ENCODE results near the gene ZNF497. TPM values are rescaled to one million over a fixed set of nuclear protein-coding genes. Genes with fewer than 3 reads are reported as not detected.

The ZNF497 gene
- total and polyA plus RNA-seq, 9 of the 15 experiments (the other 6 are each of a cell fraction or from before 2014, with no cell fraction given), result 0.06 to 0.98 (median 0.44) TPM; not detected in 1

- TF ChIP-seq MIER1 (IDR thresholded peaks at IDR 0.05; ENCODE audit: low read depth), result peak; percentile 84
- TF ChIP-seq SPI1 (IDR thresholded peaks at IDR 0.05; ENCODE audit: borderline replicate concordance, low read depth, low read length), result no peak
- TF ChIP-seq NELFE (IDR thresholded peaks at IDR 0.05; ENCODE audit: insufficient read depth, insufficient read length), result no peak
- no peak for TF ChIP-seq RBM39 (optimal IDR thresholded peaks at IDR 0.05; ENCODE audit: low read depth, low read length)
- TF ChIP-seq PTRF (tag; IDR thresholded peaks at IDR 0.05), result no peak
- TF ChIP-seq E4F1 (CRISPR knock-in tag; IDR thresholded peaks at IDR 0.05; ENCODE audit: borderline replicate concordance), result no peak
- peak; percentile 75; the same call in 1 of the 2 replicates for TF ChIP-seq ZBTB9 (CRISPR knock-in tag; IDR thresholded peaks at IDR 0.05)
- TF ChIP-seq DPF2 (IDR thresholded peaks at IDR 0.05), result peak; percentile 75
- no peak for TF ChIP-seq SNRNP70 (optimal IDR thresholded peaks at IDR 0.05; ENCODE audit: low read depth, low read length)
- no peak for TF ChIP-seq DDX20 (tag; IDR thresholded peaks at IDR 0.05; ENCODE audit: low read depth)
- no peak for TF ChIP-seq ZNF408 (CRISPR knock-in tag; IDR thresholded peaks at IDR 0.05; ENCODE audit: low read depth)
- no peak for TF ChIP-seq HMG20A (CRISPR knock-in tag; conservative IDR thresholded peaks at IDR 0.05)
- no peak for TF ChIP-seq ZFPM2 (CRISPR knock-in tag; IDR thresholded peaks at IDR 0.05)
- peak; percentile 63; the same call in 1 of the 2 replicates for TF ChIP-seq SMARCA4 (IDR thresholded peaks at IDR 0.05)
- peak; percentile 96 for TF ChIP-seq DIDO1 (tag; IDR thresholded peaks at IDR 0.05; ENCODE audit: low read depth)
- peak; percentile 98 for TF ChIP-seq GABPA (tag; conservative IDR thresholded peaks at IDR 0.05; ENCODE audit: low read depth)
- TF ChIP-seq ZFP1 (CRISPR knock-in tag; IDR thresholded peaks at IDR 0.05), result no peak
- no peak for TF ChIP-seq ZNF232 (CRISPR knock-in tag; IDR thresholded peaks at IDR 0.05)
- TF ChIP-seq NKRF (IDR thresholded peaks at IDR 0.05; ENCODE audit: borderline replicate concordance), result peak; percentile 91
- no peak for TF ChIP-seq POLR2AphosphoS2 (IDR thresholded peaks at IDR 0.05; ENCODE audit: low read length)
- TF ChIP-seq TFAP4 (CRISPR knock-in tag; IDR thresholded peaks at IDR 0.05; ENCODE audit: borderline replicate concordance), result peak; percentile 90
Measured at GRCh38 chr19:58326914-58327726, 35.4 kb downstream of the ZNF497 start, which contains the start of gene ZSCAN22 (continued).

Measured in K562 (cell line).